Measurements from ENCODE around the gene FADS3.

DNA sequence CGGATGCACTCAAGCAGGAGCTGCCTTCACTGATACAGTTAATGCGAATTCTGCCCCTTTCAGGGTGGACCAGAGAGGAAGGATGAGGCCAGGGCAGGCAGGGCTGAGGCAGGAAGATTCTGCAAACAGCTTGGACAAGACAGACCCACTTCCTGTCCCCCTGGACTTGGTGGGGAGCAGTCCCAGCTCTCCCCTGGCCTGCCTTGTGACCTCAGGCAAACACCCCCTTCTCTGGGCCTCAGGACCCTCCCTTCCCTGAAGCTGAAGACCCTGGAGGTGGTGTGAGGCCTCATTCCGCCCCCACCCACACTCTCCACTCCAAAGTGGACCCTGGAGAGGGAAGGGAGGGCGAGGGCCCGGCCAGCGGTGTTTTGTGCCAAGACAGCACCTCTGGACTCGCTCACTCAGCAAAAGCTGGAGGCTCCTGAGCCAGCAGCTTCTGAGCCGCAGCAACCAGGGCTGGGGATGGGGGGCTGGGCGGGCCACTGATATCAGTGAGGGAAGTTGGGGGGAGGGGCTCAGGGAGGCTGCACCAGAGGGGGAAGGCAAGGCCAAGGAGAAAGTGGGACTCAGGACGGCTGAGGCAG is 17.5 kb upstream of the FADS3 start:
- no peak for TF ChIP-seq POLR2A (IDR thresholded peaks at IDR 0.05; ENCODE audit: low read length)
- no peak for TF ChIP-seq GATA1 (IDR thresholded peaks at IDR 0.05; ENCODE audit: low read depth, low read length)

All from erythroblast (primary cell).